ENCODE data around the gene TOP3A. TPM values are rescaled to one million over a fixed set of nuclear protein-coding genes. Genes with fewer than 3 reads are reported as not detected.

TOP3A gene
- total RNA-seq, 2 donors from 2014 or later = 60.4 to 67.4 TPM

DNA sequence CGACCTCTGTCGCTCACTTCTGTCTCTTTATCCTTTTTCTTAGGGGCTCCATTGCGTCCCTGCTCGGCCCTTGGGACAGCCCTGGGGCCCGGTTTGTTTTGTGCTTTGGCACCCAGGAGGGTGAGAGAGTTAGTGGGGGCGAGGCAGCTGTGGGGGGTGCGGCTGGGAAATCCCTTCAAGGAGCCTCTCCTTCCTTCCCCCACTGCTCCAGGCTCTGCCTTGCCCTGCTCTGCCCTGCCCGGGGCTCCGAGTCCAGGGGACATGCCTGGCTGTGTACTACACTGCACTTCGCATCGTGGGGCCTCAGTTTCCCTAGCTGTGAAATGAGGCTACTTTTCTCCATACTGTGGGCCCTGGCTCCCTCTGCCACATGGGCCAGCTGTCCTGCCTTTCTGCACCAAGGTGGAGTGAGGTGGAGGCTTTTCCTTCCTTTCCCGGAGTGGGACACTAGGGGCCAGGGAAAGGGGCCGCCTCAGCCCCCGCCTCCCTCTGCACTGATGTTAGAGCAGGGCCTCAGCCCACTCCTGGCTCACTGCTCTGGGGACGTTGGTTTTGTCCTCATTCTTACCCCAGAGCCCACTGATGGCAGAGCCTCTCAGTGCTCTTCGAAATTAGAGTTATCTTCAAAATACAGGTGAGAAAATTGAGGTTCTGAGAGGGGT is 88.4 kb downstream of the TOP3A start:
- H3K27me3 Mint-ChIP-seq (ENCODE audit: insufficient read depth) = no peaks in the 10 kb centered on the region
- peaks cover 22% of the 10 kb centered on the region for H3K4me1 Mint-ChIP-seq
- WGBS, 2 experiments (ENCODE audit: insufficient coverage in 1 of 2, insufficient read length in 1 of 2) = 29 to 36% methylated on average over 7 to 16 of the region's 16 CpGs
- peak overlapping the region; percentile 94 for H3K27ac Mint-ChIP-seq
- no peaks in the 10 kb centered on the region for H3K9me3 Mint-ChIP-seq
- H3K9me3 ChIP-seq (ENCODE audit: control insufficient read depth, low read length) = no peaks in the 10 kb centered on the region
- peaks cover 3% of the 10 kb centered on the region for H3K36me3 ChIP-seq (ENCODE audit: control insufficient read depth, insufficient read depth, low read length)
- peaks cover 2% of the 10 kb centered on the region for H3K36me3 Mint-ChIP-seq (ENCODE audit: low read depth)
- peak overlapping the region; percentile 74 for H3K9ac ChIP-seq (ENCODE audit: extremely low read depth, low read length, poor library complexity, severe bottlenecking)
- no peak overlapping the region for H3K27ac ChIP-seq (ENCODE audit: low read depth, low read length)
- H3K27me3 ChIP-seq (ENCODE audit: control insufficient read depth, insufficient read depth, low read length, poor library complexity, severe bottlenecking) = no peaks in the 10 kb centered on the region
- peak overlapping the region; percentile 97 for H3K4me3 ChIP-seq (ENCODE audit: low read length)
- DNase-seq = no peak
- peak overlapping the region; percentile 95 for H3K4me3 Mint-ChIP-seq
- TF ChIP-seq CTCF (conservative IDR thresholded peaks at IDR 0.05) = no peak
- peaks cover 5% of the 10 kb centered on the region for H3K4me1 ChIP-seq (ENCODE audit: control insufficient read depth, insufficient read depth, low read length)

DNA sequence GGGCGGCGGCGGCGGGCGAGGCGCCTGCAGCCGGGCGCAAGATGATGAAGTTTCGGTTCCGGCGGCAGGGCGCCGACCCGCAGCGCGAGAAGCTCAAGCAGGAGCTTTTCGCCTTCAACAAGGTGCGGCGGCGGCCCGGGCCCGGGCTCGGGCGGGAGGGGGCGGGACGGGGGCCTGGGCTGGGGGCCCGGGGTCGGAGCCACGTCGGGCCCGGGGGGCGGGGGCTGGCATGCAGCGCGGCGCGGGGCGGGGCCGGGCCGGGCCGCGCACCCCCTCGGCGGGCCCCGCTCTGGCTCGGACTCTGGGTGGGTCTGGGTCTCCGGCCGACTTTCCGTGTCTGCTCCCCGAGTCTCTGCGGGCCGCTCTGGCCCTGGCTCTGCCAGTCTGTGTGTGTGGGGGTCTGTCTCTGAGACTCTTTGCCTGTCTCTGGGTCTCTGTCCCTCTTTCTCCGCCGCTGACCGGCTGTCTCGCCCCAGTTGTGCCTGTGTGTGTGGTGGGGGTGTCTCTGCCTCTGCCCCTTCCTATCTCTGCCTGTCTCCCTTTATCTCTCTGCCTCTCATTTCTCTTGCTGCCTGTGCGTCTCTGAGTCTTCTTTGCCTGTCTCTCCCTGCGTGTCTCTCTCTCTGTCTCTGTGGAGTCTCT is 89.0 kb downstream of the TOP3A start:
- peaks cover 22% of the 10 kb centered on the region for H3K4me1 Mint-ChIP-seq
- no peak overlapping the region for H3K27ac ChIP-seq (ENCODE audit: low read depth, low read length)

DNA sequence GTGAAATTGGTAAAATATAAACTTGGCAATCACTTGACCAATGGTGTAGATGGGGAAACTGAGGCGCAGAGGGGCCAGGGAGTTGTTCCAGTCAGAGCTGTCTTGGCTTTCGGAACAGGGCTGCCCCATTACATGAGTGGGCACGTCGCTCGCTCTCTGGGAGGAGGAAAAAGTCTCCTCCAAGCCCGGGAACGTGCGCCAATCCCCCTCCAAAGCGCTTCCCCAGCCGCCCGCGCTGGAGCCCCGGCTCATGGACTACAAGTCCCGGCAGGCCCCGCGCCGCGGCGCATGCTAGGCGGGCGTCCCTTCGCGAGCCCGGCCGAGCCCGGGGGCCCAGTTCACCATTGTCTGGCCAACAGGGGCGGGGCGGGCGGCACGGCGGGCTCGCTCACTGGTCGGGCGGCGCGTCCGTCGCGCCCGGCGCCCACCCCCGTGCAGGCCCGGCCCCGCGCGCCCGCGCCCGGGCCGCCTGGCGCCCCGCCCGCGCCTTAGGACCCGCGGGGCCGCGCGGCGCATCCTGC is 89.6 kb downstream of the TOP3A start, which contains the start of gene LLGL1:
Gene LLGL1 (plus strand): TSS at position 515 of the 521 bp plus-strand sequence. CDS start 48 bp downstream, outside the sequence.
- H3K9ac ChIP-seq (ENCODE audit: extremely low read depth, low read length, poor library complexity, severe bottlenecking) = peak within 1 kb of the TSS; percentile 74
- no peaks in the 10 kb centered on the region for H3K9me3 ChIP-seq (ENCODE audit: control insufficient read depth, low read length)
- TF ChIP-seq CTCF (conservative IDR thresholded peaks at IDR 0.05) = no peak
- 0 to 1% methylated on average over 19 to 60 of the region's 60 CpGs for WGBS, 2 experiments (ENCODE audit: insufficient coverage in 1 of 2, insufficient read length in 1 of 2)
- H3K27ac Mint-ChIP-seq = peak within 1 kb of the TSS; percentile 98
- peak within 1 kb of the TSS; percentile 97 for H3K4me3 ChIP-seq (ENCODE audit: low read length)
- no peaks in the 10 kb centered on the region for H3K36me3 Mint-ChIP-seq (ENCODE audit: low read depth)
- H3K27me3 ChIP-seq (ENCODE audit: control insufficient read depth, insufficient read depth, low read length, poor library complexity, severe bottlenecking) = no peaks in the 10 kb centered on the region
- no peaks in the 10 kb centered on the region for H3K9me3 Mint-ChIP-seq
- no peaks in the 10 kb centered on the region for H3K27me3 Mint-ChIP-seq (ENCODE audit: insufficient read depth)
- no peaks in the 10 kb centered on the region for H3K36me3 ChIP-seq (ENCODE audit: control insufficient read depth, insufficient read depth, low read length)
- DNase-seq = peak; percentile 100
- H3K4me1 ChIP-seq (ENCODE audit: control insufficient read depth, insufficient read depth, low read length) = peaks cover 5% of the 10 kb centered on the region
- H3K4me3 Mint-ChIP-seq = peak within 1 kb of the TSS; percentile 95
- H3K4me1 Mint-ChIP-seq = peaks cover 22% of the 10 kb centered on the region
- peak within 1 kb of the TSS; percentile 97 for H3K27ac ChIP-seq (ENCODE audit: low read depth, low read length)

More for the DNA sequence above, 89.0 kb downstream of the TOP3A start:
- Mint-ChIP-seq H3K4me3 (peak overlapping the region; percentile 95), H3K27ac (peak overlapping the region; percentile 94), H3K9me3 (no peaks in the 10 kb centered on the region), H3K36me3 (ENCODE audit: low read depth) (no peaks in the 10 kb centered on the region), H3K27me3 (ENCODE audit: insufficient read depth) (no peaks in the 10 kb centered on the region)
- Histone ChIP-seq H3K9me3 (ENCODE audit: control insufficient read depth, low read length) (no peaks in the 10 kb centered on the region), H3K4me3 (ENCODE audit: low read length) (peak overlapping the region; percentile 97), H3K36me3 (ENCODE audit: control insufficient read depth, insufficient read depth, low read length) (no peaks in the 10 kb centered on the region), H3K27me3 (ENCODE audit: control insufficient read depth, insufficient read depth, low read length, poor library complexity, severe bottlenecking) (no peaks in the 10 kb centered on the region), H3K4me1 (ENCODE audit: control insufficient read depth, insufficient read depth, low read length) (peaks cover 5% of the 10 kb centered on the region), H3K9ac (ENCODE audit: extremely low read depth, low read length, poor library complexity, severe bottlenecking) (peak overlapping the region; percentile 74)
- 0% methylated on average over 2 to 51 of the region's 57 CpGs for WGBS, 2 experiments (ENCODE audit: insufficient coverage in 1 of 2, insufficient read length in 1 of 2)
- no peak for TF ChIP-seq CTCF (conservative IDR thresholded peaks at IDR 0.05)
- DNase-seq = no peak

All from endodermal cell (in vitro differentiated cells).